ENCODE measurements around the gene GIGYF2. TPM values are rescaled to one million over a fixed set of nuclear protein-coding genes. Genes with fewer than 3 reads are reported as not detected.
"Not testable (repeated sequence)": the region's sequence is repeated elsewhere in the genome, so short reads cannot be mapped to it uniquely, and the experiment has no call there.

Gene GIGYF2
- total and polyA plus RNA-seq, 4 donors, result 10.6 to 50.5 (median 26.7) TPM

GRCh38 chr2:232707076-232707475 is 9.9 kb downstream of the GIGYF2 start (continued):
- TF ChIP-seq ATF3 (IDR thresholded peaks at IDR 0.05), result no peak
- no peak for TF ChIP-seq YY1 (IDR thresholded peaks at IDR 0.05)
- TF ChIP-seq MAX (IDR thresholded peaks at IDR 0.05), result no peak
- TF ChIP-seq SP1 (IDR thresholded peaks at IDR 0.05), result no peak

GRCh38 chr2:232713505-232713904 is 16.4 kb downstream of the GIGYF2 start:
- Histone ChIP-seq H3K36me3 (ENCODE audit: control insufficient read depth in 4 of 4, insufficient read depth in 3 of 4, low read depth in 1 of 4, low read length in 3 of 4) (peaks cover 2 to 5% (median 3%) of the 10 kb centered on the region in 4 donors), H3K9ac (ENCODE audit: low read depth in 1 of 2, low read length in 2 of 2) (no peak overlapping the region), H3K4me3 (ENCODE audit: low read depth in 1 of 3, low read length in 3 of 3) (no peak overlapping the region), H3K27me3 (ENCODE audit: control insufficient read depth in 4 of 4, insufficient read depth in 4 of 4, low read length in 3 of 4) (no peaks in the 10 kb centered on the region), H3K9me3 (ENCODE audit: control insufficient read depth in 4 of 4, low read length in 3 of 4) (no peaks in the 10 kb centered on the region), H3K4me1 (ENCODE audit: control insufficient read depth in 4 of 4, insufficient read depth in 4 of 4, low read length in 3 of 4) (no peaks in the 10 kb centered on the region), H3K27ac (ENCODE audit: low read depth in 1 of 2, low read length in 2 of 2) (no peak overlapping the region)
- TF ChIP-seq NR2F2 (IDR thresholded peaks at IDR 0.05) (no peak), YY1 (IDR thresholded peaks at IDR 0.05) (no peak), RAD21 (IDR thresholded peaks at IDR 0.05) (no peak), JUND (IDR thresholded peaks at IDR 0.05) (no peak), GABPA (IDR thresholded peaks at IDR 0.05 in 1 of 2, conservative IDR thresholded peaks at IDR 0.05 in 1 of 2) (no peak), ATF3 (IDR thresholded peaks at IDR 0.05) (no peak), HNF4A (conservative IDR thresholded peaks at IDR 0.05) (no peak), MAX (IDR thresholded peaks at IDR 0.05) (no peak), TAF1 (conservative IDR thresholded peaks at IDR 0.05) (no peak), ZBTB33 (IDR thresholded peaks at IDR 0.05) (no peak), RXRA (IDR thresholded peaks at IDR 0.05) (no peak)
- DNase-seq (ENCODE audit: low spot score), result no peak

- WGBS, result 92% methylated on average over 3 of the region's 3 CpGs
- no peak overlapping the region for H3K27ac ChIP-seq (ENCODE audit: low read depth in 1 of 2, low read length in 2 of 2)
- peaks cover 0 to 9% (median 4%) of the 10 kb centered on the region in 4 donors for H3K36me3 ChIP-seq (ENCODE audit: control insufficient read depth in 4 of 4, insufficient read depth in 3 of 4, low read depth in 1 of 4, low read length in 3 of 4)
- H3K4me1 ChIP-seq (ENCODE audit: control insufficient read depth in 4 of 4, insufficient read depth in 4 of 4, low read length in 3 of 4), result no peaks in the 10 kb centered on the region
- H3K9ac ChIP-seq (ENCODE audit: low read depth in 1 of 2, low read length in 2 of 2), result no peak overlapping the region
- H3K4me3 ChIP-seq (ENCODE audit: low read depth in 1 of 3, low read length in 3 of 3), result no peak overlapping the region
- TF ChIP-seq RXRA (IDR thresholded peaks at IDR 0.05), result no peak
- H3K27me3 ChIP-seq (ENCODE audit: control insufficient read depth in 4 of 4, insufficient read depth in 4 of 4, low read length in 3 of 4), result no peaks in the 10 kb centered on the region
- DNase-seq (ENCODE audit: low spot score), result no peak
- H3K9me3 ChIP-seq (ENCODE audit: control insufficient read depth in 4 of 4, low read length in 3 of 4), result no peaks in the 10 kb centered on the region
These were observed 17.8 kb downstream of the GIGYF2 start for GRCh38 chr2:232714969-232715368.

GRCh38 chr2:232720056-232720455 is 22.9 kb downstream of the GIGYF2 start:
- not testable (repeated sequence) for H3K27ac ChIP-seq (ENCODE audit: low read depth in 1 of 2, low read length in 2 of 2); H3K4me3 ChIP-seq (ENCODE audit: low read depth in 1 of 3, low read length in 3 of 3); H3K4me1 ChIP-seq (ENCODE audit: control insufficient read depth in 4 of 4, insufficient read depth in 4 of 4, low read length in 3 of 4); H3K27me3 ChIP-seq (ENCODE audit: control insufficient read depth in 4 of 4, insufficient read depth in 4 of 4, low read length in 3 of 4); H3K9ac ChIP-seq (ENCODE audit: low read depth in 1 of 2, low read length in 2 of 2); H3K9me3 ChIP-seq (ENCODE audit: control insufficient read depth in 4 of 4, low read length in 3 of 4); DNase-seq (ENCODE audit: low spot score)
- peaks cover 3 to 16% (median 10%) of the 10 kb centered on the region in 4 donors for H3K36me3 ChIP-seq (ENCODE audit: control insufficient read depth in 4 of 4, insufficient read depth in 3 of 4, low read depth in 1 of 4, low read length in 3 of 4)
